ENCODE data around the gene EHD4.

The EHD4 gene

GRCh38 chr15:41922353-41922752 lies 50.0 kb downstream of the EHD4 start:
- TF ChIP-seq CTCF (IDR thresholded peaks at IDR 0.05; ENCODE audit: low read depth, low read length), result no peak
- DNase-seq (ENCODE audit: extremely low read depth, low read depth), result no peak

- no peak for DNase-seq (ENCODE audit: extremely low read depth, low read depth)
- TF ChIP-seq CTCF (IDR thresholded peaks at IDR 0.05; ENCODE audit: low read depth, low read length), result no peak
Measured at GRCh38 chr15:41921639-41922038, 50.7 kb downstream of the EHD4 start.

GRCh38 chr15:41921167-41921566 lies 51.2 kb downstream of the EHD4 start:
- TF ChIP-seq CTCF (IDR thresholded peaks at IDR 0.05; ENCODE audit: low read depth, low read length), result no peak
- no peak for DNase-seq (ENCODE audit: extremely low read depth, low read depth)

GRCh38 chr15:41919954-41920538 lies 52.3 kb downstream of the EHD4 start:
- TF ChIP-seq CTCF (IDR thresholded peaks at IDR 0.05; ENCODE audit: low read depth, low read length), result no peak
- no peak for DNase-seq (ENCODE audit: extremely low read depth, low read depth)

- no peak for TF ChIP-seq CTCF (IDR thresholded peaks at IDR 0.05; ENCODE audit: low read depth, low read length)
- no peak for DNase-seq (ENCODE audit: extremely low read depth, low read depth)
Measured at GRCh38 chr15:41919201-41919820, 53.0 kb downstream of the EHD4 start.

GRCh38 chr15:41918506-41919126 lies 53.7 kb downstream of the EHD4 start:
- DNase-seq (ENCODE audit: extremely low read depth, low read depth), result no peak
- no peak for TF ChIP-seq CTCF (IDR thresholded peaks at IDR 0.05; ENCODE audit: low read depth, low read length)

GRCh38 chr15:41917767-41918430 lies 54.5 kb downstream of the EHD4 start:
- TF ChIP-seq CTCF (IDR thresholded peaks at IDR 0.05; ENCODE audit: low read depth, low read length), result no peak
- no peak for DNase-seq (ENCODE audit: extremely low read depth, low read depth)

Measured in AG09319 (cell line).